ENCODE results near the gene URM1. TPM values are rescaled to one million over a fixed set of nuclear protein-coding genes. Genes with fewer than 3 reads are reported as not detected.

Gene URM1
- total RNA-seq, 5 donors from 2014 or later (not counting 1 experiment from before 2014, with no cell fraction given): 38.7 to 55.8 (median 52.5) TPM

DNA sequence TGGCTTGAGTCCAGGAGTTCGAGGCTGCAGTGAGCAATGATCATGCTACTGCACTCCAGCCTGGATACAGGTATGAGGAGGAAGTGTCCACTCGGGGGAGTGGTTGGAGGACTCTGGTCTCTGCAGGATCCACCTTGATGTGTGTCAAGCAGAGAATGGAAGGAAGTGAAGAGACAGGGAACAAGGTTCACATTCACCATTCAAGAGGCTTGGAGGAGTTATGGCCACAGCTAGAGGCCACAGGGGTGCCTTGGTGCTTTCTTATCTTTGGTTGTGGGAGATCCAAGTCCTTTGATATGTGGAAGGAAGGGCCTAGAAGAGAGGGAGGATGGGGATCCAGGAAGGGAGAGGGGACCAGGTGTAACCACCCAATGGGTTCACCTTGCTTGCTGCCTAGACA lies 44.1 kb downstream of the URM1 start:
- no peak for ATAC-seq (replicated peaks in 1 of 4)
- Histone ChIP-seq H3K4me1 (ENCODE audit: control insufficient read depth in 1 of 2, extremely low read depth in 1 of 2, insufficient read depth in 2 of 2, low read length in 2 of 2) (peaks cover 0 to 14% of the 10 kb centered on the region in 2 experiments), H3K4me3 (ENCODE audit: control insufficient read depth in 1 of 2, extremely low read depth in 1 of 2, low read length in 1 of 2) (no peak overlapping the region), H3K36me3 (ENCODE audit: control insufficient read depth in 2 of 2, extremely low read depth in 1 of 2, insufficient read depth in 1 of 2, low read length in 1 of 2) (no peaks in the 10 kb centered on the region), H3K27me3 (replicated peaks in 1 of 2; ENCODE audit: control insufficient read depth in 2 of 2, extremely low read depth in 1 of 2, insufficient read depth in 2 of 2, low read length in 1 of 2) (peaks cover 6 to 82% of the 10 kb centered on the region in 2 experiments), H3K9me3 (no peaks in the 10 kb centered on the region), H3K27ac (ENCODE audit: low read length) (no peak overlapping the region)
- ChIA-PET CTCF (no interaction called here), POLR2A (no interaction called here)
- DNase-seq: no peak
- peaks cover 41 to 61% of the 10 kb centered on the region in 2 donors for H3K27me3 Mint-ChIP-seq
- H3K9me3 Mint-ChIP-seq: no peaks in the 10 kb centered on the region
- H3K4me3 Mint-ChIP-seq: no peak overlapping the region
- no peak overlapping the region for H3K27ac Mint-ChIP-seq
- H3K4me1 Mint-ChIP-seq: peaks cover 8 to 13% (median 12%) of the 10 kb centered on the region in 3 donors
- H3K36me3 Mint-ChIP-seq: no peaks in the 10 kb centered on the region
- 56% methylated on average over 2 of the region's 2 CpGs for WGBS (ENCODE audit: insufficient coverage)

DNA sequence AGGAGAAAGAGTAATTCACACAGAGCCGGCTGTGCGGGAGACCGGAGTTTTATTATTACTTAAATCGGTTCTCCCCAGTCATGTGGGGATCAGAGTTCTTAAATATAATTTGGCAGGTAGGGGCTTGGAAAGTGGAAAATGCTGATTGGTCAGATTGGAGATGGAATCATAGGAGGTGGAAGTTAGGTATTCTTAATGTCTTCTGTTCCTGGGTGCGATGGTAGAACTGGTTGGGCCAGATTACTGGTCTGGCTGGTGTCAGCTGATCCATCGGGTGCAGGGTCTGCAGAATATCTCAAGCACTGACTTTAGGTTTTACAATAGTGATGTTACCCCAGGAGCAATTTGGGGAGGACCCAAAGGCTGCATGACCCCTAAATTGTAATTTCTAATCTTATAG lies 44.8 kb downstream of the URM1 start:
- WGBS (ENCODE audit: insufficient coverage): 65% methylated on average over 6 of the region's 6 CpGs
- peaks cover 41 to 55% of the 10 kb centered on the region in 2 donors for H3K27me3 Mint-ChIP-seq
- no peak overlapping the region for H3K4me3 ChIP-seq (ENCODE audit: control insufficient read depth in 1 of 2, extremely low read depth in 1 of 2, low read length in 1 of 2)
- H3K4me3 Mint-ChIP-seq: no peak overlapping the region
- H3K9me3 Mint-ChIP-seq: no peaks in the 10 kb centered on the region
- H3K27ac Mint-ChIP-seq: no peak overlapping the region
- peaks cover 8 to 13% (median 12%) of the 10 kb centered on the region in 3 donors for H3K4me1 Mint-ChIP-seq
- no peaks in the 10 kb centered on the region for H3K36me3 ChIP-seq (ENCODE audit: control insufficient read depth in 2 of 2, extremely low read depth in 1 of 2, insufficient read depth in 1 of 2, low read length in 1 of 2)
- H3K27me3 ChIP-seq (replicated peaks in 1 of 2; ENCODE audit: control insufficient read depth in 2 of 2, extremely low read depth in 1 of 2, insufficient read depth in 2 of 2, low read length in 1 of 2): peaks cover 6 to 84% of the 10 kb centered on the region in 2 experiments
- CTCF ChIA-PET: no interaction called here
- POLR2A ChIA-PET: no interaction called here
- H3K4me1 ChIP-seq (ENCODE audit: control insufficient read depth in 1 of 2, extremely low read depth in 1 of 2, insufficient read depth in 2 of 2, low read length in 2 of 2): peaks cover 0 to 17% of the 10 kb centered on the region in 2 experiments
- H3K27ac ChIP-seq (ENCODE audit: low read length): no peak overlapping the region
- DNase-seq (no peak), ATAC-seq (replicated peaks in 1 of 4) (no peak)
- H3K36me3 Mint-ChIP-seq: no peaks in the 10 kb centered on the region
- no peaks in the 10 kb centered on the region for H3K9me3 ChIP-seq

DNA sequence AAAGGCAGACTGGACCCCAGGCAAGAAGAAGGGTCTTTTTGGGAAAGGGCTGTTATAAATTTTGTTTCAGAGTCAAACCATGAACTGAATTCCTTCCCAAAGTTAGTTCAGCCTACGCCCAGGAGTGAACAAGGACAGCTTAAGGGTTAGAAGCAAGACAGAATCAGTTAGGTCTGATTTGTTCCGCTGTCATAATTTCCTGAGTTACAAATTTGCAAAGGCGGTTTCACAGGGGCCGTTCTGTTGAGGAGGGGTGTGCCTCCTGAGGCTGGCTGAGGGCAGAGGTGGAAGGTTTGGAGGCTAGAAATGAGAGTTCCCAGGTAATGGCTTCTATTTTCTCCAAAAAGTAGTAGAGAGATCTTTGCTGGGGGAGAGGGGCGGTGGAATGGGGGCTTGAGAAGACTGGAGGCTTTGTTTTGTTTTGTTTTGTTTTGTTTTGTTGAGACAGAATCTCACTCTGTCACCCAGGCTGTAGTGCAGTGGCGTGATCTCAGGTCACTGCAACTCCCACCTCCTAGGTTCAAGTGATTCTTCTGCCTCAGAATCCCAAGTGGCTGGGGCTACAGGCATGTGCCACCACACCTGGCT lies 45.4 kb downstream of the URM1 start:
- WGBS (ENCODE audit: insufficient coverage): 39% methylated on average over 5 of the region's 6 CpGs
- no peak overlapping the region for H3K4me3 ChIP-seq (ENCODE audit: control insufficient read depth in 1 of 2, extremely low read depth in 1 of 2, low read length in 1 of 2)
- H3K36me3 ChIP-seq (ENCODE audit: control insufficient read depth in 2 of 2, extremely low read depth in 1 of 2, insufficient read depth in 1 of 2, low read length in 1 of 2): no peaks in the 10 kb centered on the region
- Mint-ChIP-seq H3K4me3 (no peak overlapping the region), H3K36me3 (no peaks in the 10 kb centered on the region), H3K9me3 (no peaks in the 10 kb centered on the region), H3K27ac (no peak overlapping the region), H3K4me1 (peaks cover 8 to 13% (median 12%) of the 10 kb centered on the region in 3 donors), H3K27me3 (peaks cover 41 to 50% of the 10 kb centered on the region in 2 donors)
- no peak overlapping the region for H3K27ac ChIP-seq (ENCODE audit: low read length)
- H3K4me1 ChIP-seq (ENCODE audit: control insufficient read depth in 1 of 2, extremely low read depth in 1 of 2, insufficient read depth in 2 of 2, low read length in 2 of 2): peaks cover 0 to 22% of the 10 kb centered on the region in 2 experiments
- CTCF ChIA-PET: no interaction called here
- DNase-seq (no peak), ATAC-seq (replicated peaks in 1 of 4) (no peak)
- POLR2A ChIA-PET: no interaction called here
- peaks cover 6 to 86% of the 10 kb centered on the region in 2 experiments for H3K27me3 ChIP-seq (replicated peaks in 1 of 2; ENCODE audit: control insufficient read depth in 2 of 2, extremely low read depth in 1 of 2, insufficient read depth in 2 of 2, low read length in 1 of 2)
- no peaks in the 10 kb centered on the region for H3K9me3 ChIP-seq

- no peak overlapping the region for H3K27ac ChIP-seq (ENCODE audit: low read length)
- no peaks in the 10 kb centered on the region for H3K9me3 ChIP-seq
- CTCF ChIA-PET: interaction anchor here (0.5 to 2.0 kb wide), 6 partner anchors 34 to 1205 kb away, joined by 3 to 11 read pairs (median 3); partner anchors contain the start of gene URM1 (in 1 of the 2)
- POLR2A ChIA-PET: interaction anchor here in 1 of 2 donors (0.5 kb wide), 1 partner anchor 63 kb away, joined by 5 read pairs; no protein-coding TSS in a partner anchor
- no peak overlapping the region for H3K27ac Mint-ChIP-seq
- no peaks in the 10 kb centered on the region for H3K9me3 Mint-ChIP-seq
- H3K4me1 ChIP-seq (ENCODE audit: control insufficient read depth in 1 of 2, extremely low read depth in 1 of 2, insufficient read depth in 2 of 2, low read length in 2 of 2): peaks cover 0 to 27% of the 10 kb centered on the region in 2 experiments
- peak overlapping the region; percentile 52 to 70 for H3K4me3 ChIP-seq (ENCODE audit: control insufficient read depth in 1 of 2, extremely low read depth in 1 of 2, low read length in 1 of 2)
- peaks cover 35 to 38% of the 10 kb centered on the region in 2 donors for H3K27me3 Mint-ChIP-seq
- no peaks in the 10 kb centered on the region for H3K36me3 ChIP-seq (ENCODE audit: control insufficient read depth in 2 of 2, extremely low read depth in 1 of 2, insufficient read depth in 1 of 2, low read length in 1 of 2)
- 15% methylated on average over 10 of the region's 28 CpGs for WGBS (ENCODE audit: insufficient coverage)
- peak overlapping the region; percentile 69 to 80 (median 79) for H3K4me3 Mint-ChIP-seq
- ATAC-seq (replicated peaks in 1 of 4) (no peak), DNase-seq (no peak)
- peaks cover 8 to 13% (median 12%) of the 10 kb centered on the region in 3 donors for H3K4me1 Mint-ChIP-seq
- no peaks in the 10 kb centered on the region for H3K36me3 Mint-ChIP-seq
- peaks cover 6 to 65% of the 10 kb centered on the region in 2 experiments for H3K27me3 ChIP-seq (replicated peaks in 1 of 2; ENCODE audit: control insufficient read depth in 2 of 2, extremely low read depth in 1 of 2, insufficient read depth in 2 of 2, low read length in 1 of 2)
These were observed 48.1 kb downstream of the URM1 start for GRCh38 chr9:128419061-128419925.

- ATAC-seq (replicated peaks in 1 of 4) (peak; percentile 84 to 88 (median 87)), DNase-seq (peak in 33 of 35 experiments; percentile 10 to 79 (median 45))
- Mint-ChIP-seq H3K4me1 (peaks cover 8 to 13% (median 12%) of the 10 kb centered on the region in 3 donors), H3K27ac (no peak overlapping the region), H3K27me3 (peaks cover 26 to 30% of the 10 kb centered on the region in 2 donors), H3K36me3 (no peaks in the 10 kb centered on the region), H3K9me3 (no peaks in the 10 kb centered on the region), H3K4me3 (peak overlapping the region; percentile 69 to 80 (median 79))
- peak overlapping the region; percentile 52 to 70 for H3K4me3 ChIP-seq (ENCODE audit: control insufficient read depth in 1 of 2, extremely low read depth in 1 of 2, low read length in 1 of 2)
- ChIA-PET POLR2A (interaction anchor here (0.5 to 0.6 kb wide), 2 partner anchors 64 to 256 kb away, joined by 4 to 5 read pairs; no protein-coding TSS in a partner anchor), CTCF (interaction anchor here (0.5 to 2.0 kb wide), 5 partner anchors 49 to 1205 kb away, joined by 3 to 11 read pairs (median 3); partner anchors contain the start of gene URM1 (in 1 of the 2))
- no peaks in the 10 kb centered on the region for H3K9me3 ChIP-seq
- H3K36me3 ChIP-seq (ENCODE audit: control insufficient read depth in 2 of 2, extremely low read depth in 1 of 2, insufficient read depth in 1 of 2, low read length in 1 of 2): no peaks in the 10 kb centered on the region
- WGBS (ENCODE audit: insufficient coverage): under 1% methylated on average over 59 of the region's 59 CpGs
- no peak overlapping the region for H3K27ac ChIP-seq (ENCODE audit: low read length)
- peaks cover 0 to 27% of the 10 kb centered on the region in 2 experiments for H3K4me1 ChIP-seq (ENCODE audit: control insufficient read depth in 1 of 2, extremely low read depth in 1 of 2, insufficient read depth in 2 of 2, low read length in 2 of 2)
- peaks cover 6 to 58% of the 10 kb centered on the region in 2 experiments for H3K27me3 ChIP-seq (replicated peaks in 1 of 2; ENCODE audit: control insufficient read depth in 2 of 2, extremely low read depth in 1 of 2, insufficient read depth in 2 of 2, low read length in 1 of 2)
These were observed 49.0 kb downstream of the URM1 start for GRCh38 chr9:128420060-128420650.

Data from T-cell (primary cell).